Measurements from ENCODE around the gene PPP1R1A.

The PPP1R1A gene

DNA sequence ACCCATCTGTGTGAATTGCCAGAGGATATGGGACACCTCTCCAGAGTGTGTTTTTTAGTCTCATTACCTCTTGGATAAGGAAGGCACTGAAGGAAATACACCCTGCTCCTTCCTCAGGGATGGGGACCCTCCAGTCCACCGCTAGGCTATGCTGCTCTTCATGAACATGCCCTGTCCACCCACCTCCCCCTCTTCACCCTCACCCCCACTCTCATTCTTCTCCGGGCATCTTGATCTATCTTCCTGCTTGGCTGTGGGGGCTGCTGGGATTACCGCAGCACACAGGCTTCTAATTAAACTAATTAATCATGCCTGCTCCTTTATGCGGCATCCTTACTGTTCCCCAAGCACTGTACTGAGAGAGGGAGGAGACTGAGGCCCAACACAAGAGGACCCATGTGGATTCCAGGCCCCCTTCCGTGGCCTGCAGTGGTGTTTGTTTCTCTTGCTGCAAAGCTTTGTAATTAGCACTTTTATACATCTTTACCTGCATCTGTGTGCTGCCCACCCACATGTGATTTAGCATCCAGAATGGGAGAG, 46.6 kb downstream of the PPP1R1A start:
- Histone ChIP-seq H3K4me3 (ENCODE audit: low read depth, low read length) (no peak overlapping the region), H3K27me3 (ENCODE audit: insufficient read depth, low read depth, severe bottlenecking) (no peaks in the 10 kb centered on the region), H3K27ac (no peak overlapping the region), H3K9me3 (ENCODE audit: severe bottlenecking) (no peaks in the 10 kb centered on the region), H3K36me3 (no peaks in the 10 kb centered on the region)
- TF ChIP-seq, protein P1, sequence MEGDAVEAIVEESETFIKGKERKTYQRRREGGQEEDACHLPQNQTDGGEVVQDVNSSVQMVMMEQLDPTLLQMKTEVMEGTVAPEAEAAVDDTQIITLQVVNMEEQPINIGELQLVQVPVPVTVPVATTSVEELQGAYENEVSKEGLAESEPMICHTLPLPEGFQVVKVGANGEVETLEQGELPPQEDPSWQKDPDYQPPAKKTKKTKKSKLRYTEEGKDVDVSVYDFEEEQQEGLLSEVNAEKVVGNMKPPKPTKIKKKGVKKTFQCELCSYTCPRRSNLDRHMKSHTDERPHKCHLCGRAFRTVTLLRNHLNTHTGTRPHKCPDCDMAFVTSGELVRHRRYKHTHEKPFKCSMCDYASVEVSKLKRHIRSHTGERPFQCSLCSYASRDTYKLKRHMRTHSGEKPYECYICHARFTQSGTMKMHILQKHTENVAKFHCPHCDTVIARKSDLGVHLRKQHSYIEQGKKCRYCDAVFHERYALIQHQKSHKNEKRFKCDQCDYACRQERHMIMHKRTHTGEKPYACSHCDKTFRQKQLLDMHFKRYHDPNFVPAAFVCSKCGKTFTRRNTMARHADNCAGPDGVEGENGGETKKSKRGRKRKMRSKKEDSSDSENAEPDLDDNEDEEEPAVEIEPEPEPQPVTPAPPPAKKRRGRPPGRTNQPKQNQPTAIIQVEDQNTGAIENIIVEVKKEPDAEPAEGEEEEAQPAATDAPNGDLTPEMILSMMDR (IDR thresholded peaks at IDR 0.05; ENCODE audit: low read depth, low read length): no peak
- no peak for DNase-seq

DNA sequence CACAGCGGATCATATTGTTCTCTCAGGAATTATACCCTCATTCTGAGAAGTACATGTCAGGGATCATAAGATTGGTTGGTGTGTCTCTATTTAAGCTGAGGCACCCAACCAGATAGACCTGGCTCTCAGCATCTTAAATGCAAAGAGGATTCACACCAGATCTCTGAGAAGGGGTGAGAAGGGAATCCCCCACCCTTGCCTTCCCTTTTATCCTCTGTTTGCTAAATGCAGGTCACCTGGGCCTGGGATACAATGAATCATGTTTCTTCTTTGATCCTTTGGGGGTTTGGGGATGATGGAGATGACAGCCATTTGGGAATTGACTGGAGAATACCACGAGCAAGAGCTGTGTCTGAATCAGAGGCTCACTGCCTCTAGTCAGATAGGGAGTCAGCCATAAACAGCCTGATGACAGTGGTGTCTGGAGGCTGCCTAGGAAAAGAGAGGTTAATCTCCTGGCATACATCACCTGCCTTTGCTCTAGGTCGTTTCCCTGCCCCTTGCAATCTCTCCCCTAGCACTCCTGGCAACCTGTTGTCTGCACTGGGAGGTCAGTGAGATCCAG, 50.2 kb downstream of the PPP1R1A start:
- Histone ChIP-seq H3K27ac (no peak overlapping the region), H3K4me3 (ENCODE audit: low read depth, low read length) (no peak overlapping the region), H3K27me3 (ENCODE audit: insufficient read depth, low read depth, severe bottlenecking) (no peaks in the 10 kb centered on the region), H3K36me3 (no peaks in the 10 kb centered on the region), H3K9me3 (ENCODE audit: severe bottlenecking) (no peaks in the 10 kb centered on the region)
- TF ChIP-seq, protein P1 (IDR thresholded peaks at IDR 0.05; ENCODE audit: low read depth, low read length): no peak
- DNase-seq: no peak

DNA sequence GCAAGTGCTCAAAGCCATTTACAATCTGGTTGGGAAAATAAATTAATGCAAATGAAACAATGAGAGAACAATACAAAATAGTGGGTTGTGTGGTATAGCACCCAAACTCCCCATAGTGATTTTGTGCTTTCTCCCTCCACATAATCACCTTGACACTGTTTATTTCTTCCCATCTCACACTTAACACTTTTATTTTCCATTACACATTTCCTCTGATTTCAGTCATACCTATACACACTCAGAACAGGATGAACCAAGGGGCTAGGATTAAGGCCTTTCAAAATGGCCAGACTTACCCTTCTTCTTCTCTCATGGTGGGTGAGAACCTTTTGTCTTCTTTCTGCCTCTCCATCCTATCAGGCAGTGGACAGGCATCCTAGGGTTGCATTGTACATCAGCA, 53.0 kb downstream of the PPP1R1A start:
- no peaks in the 10 kb centered on the region for H3K9me3 ChIP-seq (ENCODE audit: severe bottlenecking)
- TF ChIP-seq, protein P1 (IDR thresholded peaks at IDR 0.05; ENCODE audit: low read depth, low read length): no peak
- no peak for DNase-seq
- H3K27me3 ChIP-seq (ENCODE audit: insufficient read depth, low read depth, severe bottlenecking): peaks cover 5% of the 10 kb centered on the region
- H3K4me3 ChIP-seq (ENCODE audit: low read depth, low read length): no peak overlapping the region
- H3K27ac ChIP-seq: no peak overlapping the region
- no peaks in the 10 kb centered on the region for H3K36me3 ChIP-seq

DNA sequence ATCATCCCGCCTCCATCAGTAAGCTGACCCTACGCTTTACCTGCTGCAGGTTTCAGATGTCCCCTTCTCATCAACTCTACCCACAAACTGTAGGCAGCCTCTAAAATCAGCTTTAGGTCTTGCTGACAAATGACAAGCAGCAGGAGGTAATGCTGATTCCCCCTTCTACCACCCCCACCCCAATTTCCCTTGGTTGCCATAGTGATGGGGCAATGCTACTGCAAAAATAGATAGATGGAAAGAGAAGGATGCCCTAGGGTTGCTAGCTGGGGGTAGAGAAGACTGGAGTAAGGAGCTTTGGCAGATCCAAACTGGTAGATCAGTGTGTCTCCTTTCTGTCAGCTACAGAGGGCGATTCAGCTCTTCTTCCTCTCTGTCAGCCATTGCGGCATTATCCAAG, 58.9 kb downstream of the PPP1R1A start:
- H3K36me3 ChIP-seq: no peaks in the 10 kb centered on the region

More for the DNA sequence above, 58.9 kb downstream of the PPP1R1A start:
- peaks cover 6% of the 10 kb centered on the region for H3K27me3 ChIP-seq (ENCODE audit: insufficient read depth, low read depth, severe bottlenecking)
- TF ChIP-seq, protein P1 (IDR thresholded peaks at IDR 0.05; ENCODE audit: low read depth, low read length): no peak
- no peak overlapping the region for H3K4me3 ChIP-seq (ENCODE audit: low read depth, low read length)
- no peaks in the 10 kb centered on the region for H3K9me3 ChIP-seq (ENCODE audit: severe bottlenecking)
- no peak for DNase-seq
- H3K27ac ChIP-seq: no peak overlapping the region

All from WERI-Rb-1 (cell line).